ENCODE results near the gene NELFB. TPM values are rescaled to one million over a fixed set of nuclear protein-coding genes. Genes with fewer than 3 reads are reported as not detected.
A peak's percentile ranks its signal among the peaks of the same experiment; 100 is the strongest.

Gene NELFB
- total and polyA plus RNA-seq, 9 of the 15 experiments (the other 6 are each of a cell fraction or from before 2014, with no cell fraction given): 0.24 to 84.0 (median 29.7) TPM

DNA sequence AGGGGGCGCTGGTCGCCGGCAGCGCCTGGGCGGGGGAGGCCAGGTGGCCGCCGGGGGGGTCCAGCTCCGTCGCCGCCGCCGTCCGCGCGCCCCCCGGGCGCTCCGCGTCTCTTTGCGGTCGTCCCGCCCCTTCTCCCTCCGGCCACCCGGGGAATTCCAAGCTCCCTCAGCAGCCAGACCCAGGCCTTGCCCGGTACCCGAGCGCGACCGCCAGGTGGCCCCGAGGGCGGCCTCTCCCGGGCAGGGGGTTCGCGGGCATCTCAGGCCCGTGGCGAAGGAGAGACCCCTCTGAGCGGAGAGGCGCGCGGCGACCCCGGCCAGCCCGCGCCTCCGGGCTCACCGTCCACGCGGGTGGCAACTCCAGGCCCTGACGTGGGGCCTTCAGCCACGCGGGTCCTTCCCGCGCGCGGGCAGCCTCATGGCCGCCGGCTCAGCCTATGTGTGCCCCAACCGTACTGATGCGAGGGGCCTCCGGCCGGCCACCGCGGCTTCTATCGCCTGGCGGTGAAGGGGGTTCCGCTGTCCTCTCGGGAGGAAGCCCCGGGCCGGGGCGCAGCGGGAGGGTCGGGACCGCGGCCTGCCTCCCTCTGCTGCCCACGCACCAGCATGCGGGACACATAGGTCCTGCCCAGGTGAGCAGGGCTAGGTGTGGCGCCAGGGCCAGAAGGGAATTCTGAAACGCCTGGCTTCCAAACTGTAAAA lies 47.5 kb downstream of the NELFB start (continued):
- TF ChIP-seq CSDE1 (IDR thresholded peaks at IDR 0.05) (no peak), ZNF121 (CRISPR knock-in tag; conservative IDR thresholded peaks at IDR 0.05) (no peak), ILK (tag; IDR thresholded peaks at IDR 0.05; ENCODE audit: borderline replicate concordance, low read depth) (no peak), NR2C1 (IDR thresholded peaks at IDR 0.05) (no peak), NR2C1 (tag; IDR thresholded peaks at IDR 0.05) (no peak), PCBP1 (IDR thresholded peaks at IDR 0.05; ENCODE audit: low read depth, low read length, poor library complexity, severe bottlenecking) (no peak), ZNF41 (CRISPR knock-in tag; conservative IDR thresholded peaks at IDR 0.05) (no peak), ZNF444 (CRISPR knock-in tag; IDR thresholded peaks at IDR 0.05) (no peak), RFX5 (IDR thresholded peaks at IDR 0.05; ENCODE audit: low read depth, low read length) (no peak), ZNF165 (CRISPR knock-in tag; IDR thresholded peaks at IDR 0.05; ENCODE audit: borderline replicate concordance) (no peak), HNRNPK (IDR thresholded peaks at IDR 0.05; ENCODE audit: low read depth, low read length, poor library complexity, severe bottlenecking) (peak; percentile 18), CBX5 (IDR thresholded peaks at IDR 0.05; ENCODE audit: borderline replicate concordance, low read depth) (no peak), ZNF589 (CRISPR knock-in tag; IDR thresholded peaks at IDR 0.05; ENCODE audit: low read depth) (no peak), ADNP (tag; IDR thresholded peaks at IDR 0.05) (no peak), POLR3G (IDR thresholded peaks at IDR 0.05; ENCODE audit: extremely low read depth, insufficient read length, insufficient replicate concordance) (no peak), LCOR (CRISPR knock-in tag; IDR thresholded peaks at IDR 0.05) (no peak), MTA3 (IDR thresholded peaks at IDR 0.05; ENCODE audit: borderline replicate concordance) (peak; percentile 87)
- TF ChIP-seq, protein P1, sequence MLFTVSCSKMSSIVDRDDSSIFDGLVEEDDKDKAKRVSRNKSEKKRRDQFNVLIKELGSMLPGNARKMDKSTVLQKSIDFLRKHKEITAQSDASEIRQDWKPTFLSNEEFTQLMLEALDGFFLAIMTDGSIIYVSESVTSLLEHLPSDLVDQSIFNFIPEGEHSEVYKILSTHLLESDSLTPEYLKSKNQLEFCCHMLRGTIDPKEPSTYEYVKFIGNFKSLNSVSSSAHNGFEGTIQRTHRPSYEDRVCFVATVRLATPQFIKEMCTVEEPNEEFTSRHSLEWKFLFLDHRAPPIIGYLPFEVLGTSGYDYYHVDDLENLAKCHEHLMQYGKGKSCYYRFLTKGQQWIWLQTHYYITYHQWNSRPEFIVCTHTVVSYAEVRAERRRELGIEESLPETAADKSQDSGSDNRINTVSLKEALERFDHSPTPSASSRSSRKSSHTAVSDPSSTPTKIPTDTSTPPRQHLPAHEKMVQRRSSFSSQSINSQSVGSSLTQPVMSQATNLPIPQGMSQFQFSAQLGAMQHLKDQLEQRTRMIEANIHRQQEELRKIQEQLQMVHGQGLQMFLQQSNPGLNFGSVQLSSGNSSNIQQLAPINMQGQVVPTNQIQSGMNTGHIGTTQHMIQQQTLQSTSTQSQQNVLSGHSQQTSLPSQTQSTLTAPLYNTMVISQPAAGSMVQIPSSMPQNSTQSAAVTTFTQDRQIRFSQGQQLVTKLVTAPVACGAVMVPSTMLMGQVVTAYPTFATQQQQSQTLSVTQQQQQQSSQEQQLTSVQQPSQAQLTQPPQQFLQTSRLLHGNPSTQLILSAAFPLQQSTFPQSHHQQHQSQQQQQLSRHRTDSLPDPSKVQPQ (CRISPR knock-in tag; IDR thresholded peaks at IDR 0.05; ENCODE audit: borderline replicate concordance): no peak
- TF ChIP-seq, protein P2, sequence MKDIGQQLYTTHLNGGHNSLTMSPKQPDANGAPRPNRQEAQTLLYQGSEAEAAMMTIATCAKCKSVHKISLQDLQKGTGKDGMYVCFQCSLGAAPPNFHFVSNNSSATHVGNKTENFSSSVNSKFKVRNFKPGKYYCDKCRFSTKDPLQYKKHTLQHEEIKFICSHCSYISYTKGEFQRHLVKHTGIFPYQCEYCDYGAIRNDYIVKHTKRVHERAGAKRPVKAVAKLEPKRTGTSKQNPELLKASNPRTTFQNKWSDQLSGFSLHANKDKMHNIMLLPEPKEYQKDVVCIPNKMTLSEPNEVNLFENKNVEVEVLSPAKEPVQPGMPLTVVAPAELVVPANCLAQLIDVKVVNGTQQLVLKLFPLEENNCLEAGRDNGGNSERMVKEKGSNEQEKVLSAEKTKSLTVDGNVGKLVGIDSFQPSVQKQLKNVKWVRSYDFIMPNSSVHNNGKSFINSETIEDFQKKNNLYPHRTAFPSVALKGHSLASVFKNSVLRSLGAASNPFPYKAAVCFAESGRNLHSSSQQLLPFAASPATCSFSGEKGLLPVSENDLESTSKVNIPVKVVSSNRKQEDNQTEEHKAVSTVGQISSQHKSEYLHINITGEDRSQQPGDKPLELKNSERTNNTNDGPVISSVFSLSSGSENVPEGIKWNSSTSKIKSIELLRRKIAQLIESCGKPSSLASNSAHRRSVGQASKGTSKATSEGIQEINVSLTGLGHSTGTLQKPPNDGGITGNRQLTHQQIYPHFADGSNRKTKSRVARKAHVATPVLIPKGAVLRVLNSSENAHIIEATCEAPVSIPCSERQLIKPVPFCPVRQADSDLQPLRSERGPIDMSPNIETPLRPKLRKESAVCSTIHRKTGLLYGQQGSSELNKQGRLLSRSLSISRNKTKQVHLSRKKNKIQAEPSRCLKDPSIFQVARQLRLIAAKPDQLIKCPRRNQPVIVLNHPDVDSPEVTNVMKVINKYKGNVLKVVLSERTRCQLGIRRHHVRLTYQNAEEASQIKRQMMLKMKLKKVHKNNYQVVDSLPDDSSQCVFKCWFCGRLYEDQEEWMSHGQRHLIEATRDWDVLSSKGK (CRISPR knock-in tag; IDR thresholded peaks at IDR 0.05): no peak
- TF ChIP-seq, protein P3, sequence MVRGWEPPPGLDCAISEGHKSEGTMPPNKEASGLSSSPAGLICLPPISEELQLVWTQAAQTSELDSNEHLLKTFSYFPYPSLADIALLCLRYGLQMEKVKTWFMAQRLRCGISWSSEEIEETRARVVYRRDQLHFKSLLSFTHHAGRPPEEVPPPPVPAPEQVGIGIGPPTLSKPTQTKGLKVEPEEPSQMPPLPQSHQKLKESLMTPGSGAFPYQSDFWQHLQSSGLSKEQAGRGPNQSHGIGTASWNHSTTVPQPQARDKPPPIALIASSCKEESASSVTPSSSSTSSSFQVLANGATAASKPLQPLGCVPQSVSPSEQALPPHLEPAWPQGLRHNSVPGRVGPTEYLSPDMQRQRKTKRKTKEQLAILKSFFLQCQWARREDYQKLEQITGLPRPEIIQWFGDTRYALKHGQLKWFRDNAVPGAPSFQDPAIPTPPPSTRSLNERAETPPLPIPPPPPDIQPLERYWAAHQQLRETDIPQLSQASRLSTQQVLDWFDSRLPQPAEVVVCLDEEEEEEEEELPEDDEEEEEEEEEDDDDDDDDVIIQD (CRISPR knock-in tag; IDR thresholded peaks at IDR 0.05): no peak
- TF ChIP-seq, protein P4, sequence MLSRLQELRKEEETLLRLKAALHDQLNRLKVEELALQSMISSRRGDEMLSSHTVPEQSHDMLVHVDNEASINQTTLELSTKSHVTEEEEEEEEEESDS (CRISPR knock-in tag; IDR thresholded peaks at IDR 0.05): no peak
